GM19351 (cell line): ENCODE results near the gene KISS1R.

Source experiments
- ATAC-seq: cut with Tn5 transposase; IDR thresholded peaks from one replicate; pipeline ENCODE4 v1.9.1; 2021; ENCODE audit warnings: mild to moderate bottlenecking, moderate library complexity; ENCODE audit not compliant: unreplicated experiment

Gene KISS1R

GRCh38 chr19:899336-900042, 17.6 kb upstream of the KISS1R start:
- no peak for ATAC-seq

- ATAC-seq = no peak
Observed at GRCh38 chr19:900043-900301, 17.2 kb upstream of the KISS1R start.

- no peak for ATAC-seq
Observed at GRCh38 chr19:900302-901111, 16.6 kb upstream of the KISS1R start.

GRCh38 chr19:901216-902092, 15.7 kb upstream of the KISS1R start:
- ATAC-seq = no peak

GRCh38 chr19:902093-902370, 15.1 kb upstream of the KISS1R start:
- ATAC-seq = no peak

- ATAC-seq = no peak
Observed at GRCh38 chr19:902446-903226, 14.5 kb upstream of the KISS1R start.

- no peak for ATAC-seq
Observed at GRCh38 chr19:903266-903797, 13.8 kb upstream of the KISS1R start.

- ATAC-seq = no peak
Observed at GRCh38 chr19:904545-904944, 12.6 kb upstream of the KISS1R start.

- no peak for ATAC-seq
Observed at GRCh38 chr19:906480-906879, 10.7 kb upstream of the KISS1R start.

GRCh38 chr19:907183-907853, 9.8 kb upstream of the KISS1R start:
- no peak for ATAC-seq

- no peak for ATAC-seq
Observed at GRCh38 chr19:911197-912033, 5.7 kb upstream of the KISS1R start.

GRCh38 chr19:912181-913079, 4.7 kb upstream of the KISS1R start:
- ATAC-seq = no peak

- ATAC-seq = no peak
Observed at GRCh38 chr19:913080-913748, 3.9 kb upstream of the KISS1R start, which contains the start of gene R3HDM4. Gene R3HDM4 (minus strand): TSS chr19:913219. CDS start chr19:913157, 62 bp downstream.

GRCh38 chr19:916645-917322, 349 bp upstream of the KISS1R start:
- ATAC-seq = no peak

- ATAC-seq = no peak
Observed at GRCh38 chr19:918152-918437, 962 bp downstream of the KISS1R start.

GRCh38 chr19:918481-919198, 1.5 kb downstream of the KISS1R start:
- no peak for ATAC-seq
